ENCODE data around the gene EIF4E1B.

EIF4E1B gene

GRCh38 chr5:176616511-176616910 is 14.0 kb upstream of the EIF4E1B start:
- Histone ChIP-seq H4K20me1 (ENCODE audit: control insufficient read depth, insufficient read depth, low read depth, low read length) (no peaks in the 10 kb centered on the region; the same call in 1 of the 2 replicates), H3F3A (ENCODE audit: control insufficient read depth, insufficient read depth) (no peaks in the 10 kb centered on the region), H3K9me2 (replicated peaks; ENCODE audit: control insufficient read depth, low read length) (no peaks in the 10 kb centered on the region), H3K4me2 (ENCODE audit: low read length) (no peak overlapping the region), H3K27ac (ENCODE audit: low read depth, low read length) (no peak overlapping the region), H3K27me3 (ENCODE audit: control insufficient read depth, low read length) (peaks cover 32% of the 10 kb centered on the region), H3K36me3 (ENCODE audit: control insufficient read depth, low read length) (no peaks in the 10 kb centered on the region), H3K79me2 (ENCODE audit: control insufficient read depth, low read length) (no peaks in the 10 kb centered on the region), H3K4me3 (ENCODE audit: low read length) (no peak overlapping the region), H3K9me3 (ENCODE audit: control insufficient read depth, insufficient read depth, low read length) (no peaks in the 10 kb centered on the region), H3K4me1 (ENCODE audit: control insufficient read depth, low read length) (no peaks in the 10 kb centered on the region)
- TF ChIP-seq EZH2phosphoT487 (IDR thresholded peaks at IDR 0.05; ENCODE audit: borderline replicate concordance, low read length) (no peak), CTCF (IDR thresholded peaks at IDR 0.05; ENCODE audit: low read depth, low read length, poor library complexity, severe bottlenecking) (no peak)

GRCh38 chr5:176618783-176619182 is 11.7 kb upstream of the EIF4E1B start:
- H3K4me1 ChIP-seq (ENCODE audit: control insufficient read depth, low read length), result no peaks in the 10 kb centered on the region
- no peaks in the 10 kb centered on the region for H3K36me3 ChIP-seq (ENCODE audit: control insufficient read depth, low read length)
- H3K4me2 ChIP-seq (ENCODE audit: low read length), result no peak overlapping the region
- no peak overlapping the region for H3K4me3 ChIP-seq (ENCODE audit: low read length)
- no peaks in the 10 kb centered on the region for H4K20me1 ChIP-seq (ENCODE audit: control insufficient read depth, insufficient read depth, low read depth, low read length)
- H3F3A ChIP-seq (ENCODE audit: control insufficient read depth, insufficient read depth), result no peaks in the 10 kb centered on the region
- H3K79me2 ChIP-seq (ENCODE audit: control insufficient read depth, low read length), result no peaks in the 10 kb centered on the region
- TF ChIP-seq EZH2phosphoT487 (IDR thresholded peaks at IDR 0.05; ENCODE audit: borderline replicate concordance, low read length), result no peak
- no peak for TF ChIP-seq CTCF (IDR thresholded peaks at IDR 0.05; ENCODE audit: low read depth, low read length, poor library complexity, severe bottlenecking)
- H3K27ac ChIP-seq (ENCODE audit: low read depth, low read length), result no peak overlapping the region
- H3K27me3 ChIP-seq (ENCODE audit: control insufficient read depth, low read length), result peaks cover 21% of the 10 kb centered on the region
- H3K9me3 ChIP-seq (ENCODE audit: control insufficient read depth, insufficient read depth, low read length), result no peaks in the 10 kb centered on the region
- no peaks in the 10 kb centered on the region for H3K9me2 ChIP-seq (replicated peaks; ENCODE audit: control insufficient read depth, low read length)

- H4K20me1 ChIP-seq (ENCODE audit: control insufficient read depth, insufficient read depth, low read depth, low read length), result no peaks in the 10 kb centered on the region
- no peak overlapping the region for H3K4me3 ChIP-seq (ENCODE audit: low read length)
- H3K36me3 ChIP-seq (ENCODE audit: control insufficient read depth, low read length), result no peaks in the 10 kb centered on the region
- H3F3A ChIP-seq (ENCODE audit: control insufficient read depth, insufficient read depth), result no peaks in the 10 kb centered on the region
- H3K4me1 ChIP-seq (ENCODE audit: control insufficient read depth, low read length), result no peaks in the 10 kb centered on the region
- TF ChIP-seq CTCF (IDR thresholded peaks at IDR 0.05; ENCODE audit: low read depth, low read length, poor library complexity, severe bottlenecking) (peak; percentile 54), EZH2phosphoT487 (IDR thresholded peaks at IDR 0.05; ENCODE audit: borderline replicate concordance, low read length) (no peak)
- H3K27me3 ChIP-seq (ENCODE audit: control insufficient read depth, low read length), result peaks cover 21% of the 10 kb centered on the region
- no peak overlapping the region for H3K4me2 ChIP-seq (ENCODE audit: low read length)
- no peaks in the 10 kb centered on the region for H3K9me3 ChIP-seq (ENCODE audit: control insufficient read depth, insufficient read depth, low read length)
- no peak overlapping the region for H3K27ac ChIP-seq (ENCODE audit: low read depth, low read length)
- H3K79me2 ChIP-seq (ENCODE audit: control insufficient read depth, low read length), result no peaks in the 10 kb centered on the region
- H3K9me2 ChIP-seq (replicated peaks; ENCODE audit: control insufficient read depth, low read length), result no peaks in the 10 kb centered on the region
Measured at GRCh38 chr5:176619203-176619568, 11.3 kb upstream of the EIF4E1B start.

All from DOHH2 (cell line).